Caco-2 (cell line): ENCODE data around the gene PPCS. TPM values are rescaled to one million over a fixed set of nuclear protein-coding genes. Genes with fewer than 3 reads are reported as not detected.

Experiments
- BruUV-seq: library from RNA; stranded (reverse); fragments of 400-500 nt; replicated peaks from 2 replicates; lab custom pipeline; 2021; lab: Mats Ljungman, UMichigan
- CTCF ChIA-PET: fragments of 300-600 bp; sonication (Branson Sonifier 250); formaldehyde crosslinking; loops from one replicate; lab custom pipeline; 2022; ENCODE audit warnings: antibody characterized with exemption; lab: Charles Lee
- POLR2A ChIA-PET: fragments of 300-600 bp; sonication (Branson Sonifier 250); formaldehyde crosslinking; loops from one replicate; lab custom pipeline; 2022; ENCODE audit warnings: antibody characterized with exemption; lab: Charles Lee
- DNase-seq, 2 experiments: peaks; one replicate each; pipeline versions ENCODE4 v3.0.0 to v3.0.0-alpha.2; 2020 to 2022
- H3K27me3 ChIP-seq: replicated peaks from 2 replicates; pipeline ENCODE4 v1.6.0; 2011; ENCODE audit warnings: low read length; ENCODE audit not compliant: control insufficient read depth, insufficient read depth
- H3K36me3 ChIP-seq: 2 replicates; pipeline ENCODE4 v1.5.1; 2011; ENCODE audit warnings: low read length; ENCODE audit not compliant: control insufficient read depth, insufficient read depth
- H3K4me1 ChIP-seq: fragments of 250-450 bp; sonication (Bioruptor Pico); 2 replicates; pipeline ENCODE4 v1.5.1; 2020; ENCODE audit warnings: mild to moderate bottlenecking
- H3K4me3 ChIP-seq: 2 replicates; pipeline ENCODE4 v1.5.1; 2011; ENCODE audit warnings: low read depth, mild to moderate bottlenecking, control low read depth, low read length
- H3K9me3 ChIP-seq: fragments of 250-450 bp; sonication (Bioruptor Pico); 2 replicates; pipeline ENCODE4 v1.5.1; 2020; ENCODE audit warnings: mild to moderate bottlenecking, moderate library complexity
- H3K27ac Mint-ChIP-seq: one replicate; pipeline ENCODE4 v1.8.0; 2022; ENCODE audit warnings: mixed read lengths; ENCODE audit not compliant: unreplicated experiment
- H3K27me3 Mint-ChIP-seq: one replicate; pipeline ENCODE4 v1.8.0; 2022; ENCODE audit warnings: mixed read lengths; ENCODE audit not compliant: insufficient read depth, unreplicated experiment
- H3K36me3 Mint-ChIP-seq: one replicate; pipeline ENCODE4 v1.8.0; 2022; ENCODE audit warnings: mild to moderate bottlenecking, mixed read lengths; ENCODE audit not compliant: insufficient read depth, unreplicated experiment
- H3K4me1 Mint-ChIP-seq: one replicate; pipeline ENCODE4 v1.8.0; 2022; ENCODE audit warnings: low read depth, mixed read lengths; ENCODE audit not compliant: unreplicated experiment
- H3K4me3 Mint-ChIP-seq: one replicate; pipeline ENCODE4 v1.8.0; 2022; ENCODE audit warnings: mild to moderate bottlenecking, moderate library complexity, mixed read lengths; ENCODE audit not compliant: unreplicated experiment
- H3K9me3 Mint-ChIP-seq: one replicate; pipeline ENCODE4 v1.8.0; 2022; ENCODE audit warnings: mixed read lengths; ENCODE audit not compliant: unreplicated experiment
- CTCF ChIP-seq, 2 experiments: fragments of 200-600 bp in 1 of 2; IDR thresholded peaks; 1 replicate in 1 of 2; 2 replicates in 1 of 2; pipeline versions ENCODE4 v1.5.1 to v1.8.0; 2011 to 2022; ENCODE audit warnings: antibody characterized with exemption in 1 of 2, control low read depth in 1 of 2, inconsistent platforms in 1 of 2, low read depth in 1 of 2, low read length in 1 of 2, mild to moderate bottlenecking in 1 of 2, moderate library complexity in 1 of 2; ENCODE audit not compliant: insufficient read depth in 1 of 2, severe bottlenecking in 1 of 2, unreplicated experiment in 1 of 2
- intact Hi-C: fragments of 100-400 bp; cut with micrococcal nuclease; formaldehyde crosslinking; loops from one replicate; pipeline ENCODE4 v1.10.0; 2022; ENCODE audit not compliant: unreplicated experiment
- total RNA-seq: library from RNA; stranded (reverse); gene quantifications from 2 replicates; pipeline ENCODE4 v1.2.3, GENCODE V29; 2022

PPCS gene
- total RNA-seq, 1 experiment from 2014 or later, result 41.0 TPM

- intact Hi-C loops, result no loop called here
- Mint-ChIP-seq H3K4me1 (no peaks in the 10 kb centered on the region), H3K4me3 (no peak overlapping the region), H3K36me3 (no peaks in the 10 kb centered on the region), H3K27ac (no peak overlapping the region), H3K27me3 (no peaks in the 10 kb centered on the region), H3K9me3 (no peaks in the 10 kb centered on the region)
- no TSS peak for BruUV-seq
- Histone ChIP-seq H3K4me3 (no peak overlapping the region), H3K27me3 (no peaks in the 10 kb centered on the region), H3K4me1 (no peaks in the 10 kb centered on the region), H3K36me3 (no peaks in the 10 kb centered on the region), H3K9me3 (no peaks in the 10 kb centered on the region)
- CTCF ChIA-PET, result no interaction called here
- TF ChIP-seq CTCF (IDR thresholded peaks at IDR 0.05; ENCODE audit: insufficient read depth in 1 of 2, low read depth in 1 of 2, low read length in 1 of 2, severe bottlenecking in 1 of 2, unreplicated experiment in 1 of 2), result no peak
- POLR2A ChIA-PET, result no interaction called here
- DNase-seq, result no peak
Observed at GRCh38 chr1:42480921-42481320, 24.6 kb downstream of the PPCS start.

- H3K27me3 Mint-ChIP-seq, result no peaks in the 10 kb centered on the region
- CTCF ChIA-PET, result no interaction called here
- intact Hi-C loops, result no loop called here
- no peaks in the 10 kb centered on the region for H3K4me1 ChIP-seq
- DNase-seq, result no peak
- POLR2A ChIA-PET, result no interaction called here
- BruUV-seq, result no TSS peak
- H3K4me3 Mint-ChIP-seq, result no peak overlapping the region
- no peak for TF ChIP-seq CTCF (IDR thresholded peaks at IDR 0.05; ENCODE audit: insufficient read depth in 1 of 2, low read depth in 1 of 2, low read length in 1 of 2, severe bottlenecking in 1 of 2, unreplicated experiment in 1 of 2)
- peaks cover 9% of the 10 kb centered on the region for H3K9me3 Mint-ChIP-seq
- H3K27ac Mint-ChIP-seq, result no peak overlapping the region
- no peak overlapping the region for H3K4me3 ChIP-seq
- H3K27me3 ChIP-seq, result no peaks in the 10 kb centered on the region
- H3K36me3 ChIP-seq, result no peaks in the 10 kb centered on the region
- H3K9me3 ChIP-seq, result no peaks in the 10 kb centered on the region
- no peaks in the 10 kb centered on the region for H3K4me1 Mint-ChIP-seq
- no peaks in the 10 kb centered on the region for H3K36me3 Mint-ChIP-seq
Observed at GRCh38 chr1:42482635-42483153, 26.4 kb downstream of the PPCS start.

- BruUV-seq, result no TSS peak
- no peak for TF ChIP-seq CTCF (IDR thresholded peaks at IDR 0.05; ENCODE audit: insufficient read depth in 1 of 2, low read depth in 1 of 2, low read length in 1 of 2, severe bottlenecking in 1 of 2, unreplicated experiment in 1 of 2)
- ChIA-PET POLR2A (interaction anchor here (0.6 kb wide), 1 partner anchor 46 kb away, joined by 3 read pairs; no protein-coding TSS in a partner anchor), CTCF (no interaction called here)
- no peaks in the 10 kb centered on the region for H3K9me3 ChIP-seq
- DNase-seq, result no peak
- Mint-ChIP-seq H3K27ac (no peak overlapping the region), H3K4me3 (no peak overlapping the region), H3K27me3 (no peaks in the 10 kb centered on the region), H3K4me1 (no peaks in the 10 kb centered on the region), H3K9me3 (peaks cover 9% of the 10 kb centered on the region), H3K36me3 (no peaks in the 10 kb centered on the region)
- no peaks in the 10 kb centered on the region for H3K4me1 ChIP-seq
- no peaks in the 10 kb centered on the region for H3K36me3 ChIP-seq
- intact Hi-C loops, result no loop called here
- H3K4me3 ChIP-seq, result no peak overlapping the region
- no peaks in the 10 kb centered on the region for H3K27me3 ChIP-seq
Observed at GRCh38 chr1:42484382-42484781, 28.0 kb downstream of the PPCS start.
